ENCODE results near the gene PRUNE2.

Gene PRUNE2

GRCh38 chr9:76927540-76928240 is 21.8 kb upstream of the PRUNE2 start:
- TF ChIP-seq CTCF (IDR thresholded peaks at IDR 0.05; ENCODE audit: low read depth, low read length) = no peak
- DNase-seq (ENCODE audit: low read depth in 2 of 2) = peak; percentile 20 to 71
- no peak overlapping the region for H3K4me3 ChIP-seq (replicated peaks in 1 of 2; ENCODE audit: low read depth in 2 of 2, low read length in 2 of 2)

DNA sequence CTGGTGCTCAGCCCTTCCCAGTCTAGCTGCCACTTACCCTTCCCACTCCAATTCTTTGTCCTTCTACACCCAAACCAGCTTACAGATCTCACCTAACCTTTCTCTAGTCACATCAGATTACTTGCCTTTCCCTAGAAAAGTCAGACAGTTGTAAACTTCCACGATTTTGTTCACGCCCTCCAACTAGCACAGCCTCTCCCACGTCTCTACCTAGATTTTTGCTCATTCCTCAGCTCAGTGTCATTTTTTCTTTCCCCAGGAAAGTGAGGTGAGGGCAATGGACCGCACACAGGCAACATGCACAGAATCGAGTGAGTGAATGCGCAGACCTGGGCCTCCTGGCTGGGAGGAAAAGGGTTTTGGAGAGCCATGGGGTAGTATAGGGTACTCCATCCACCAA is 20.9 kb upstream of the PRUNE2 start:
- no peak overlapping the region for H3K4me3 ChIP-seq (replicated peaks in 1 of 2; ENCODE audit: low read depth in 2 of 2, low read length in 2 of 2)
- DNase-seq (ENCODE audit: low read depth in 2 of 2) = no peak
- TF ChIP-seq CTCF (IDR thresholded peaks at IDR 0.05; ENCODE audit: low read depth, low read length) = no peak

GRCh38 chr9:76926324-76926741 is 20.4 kb upstream of the PRUNE2 start:
- DNase-seq (ENCODE audit: low read depth in 2 of 2) = peak; percentile 80 to 99
- H3K4me3 ChIP-seq (replicated peaks in 1 of 2; ENCODE audit: low read depth in 2 of 2, low read length in 2 of 2) = no peak overlapping the region
- no peak for TF ChIP-seq CTCF (IDR thresholded peaks at IDR 0.05; ENCODE audit: low read depth, low read length)

DNA sequence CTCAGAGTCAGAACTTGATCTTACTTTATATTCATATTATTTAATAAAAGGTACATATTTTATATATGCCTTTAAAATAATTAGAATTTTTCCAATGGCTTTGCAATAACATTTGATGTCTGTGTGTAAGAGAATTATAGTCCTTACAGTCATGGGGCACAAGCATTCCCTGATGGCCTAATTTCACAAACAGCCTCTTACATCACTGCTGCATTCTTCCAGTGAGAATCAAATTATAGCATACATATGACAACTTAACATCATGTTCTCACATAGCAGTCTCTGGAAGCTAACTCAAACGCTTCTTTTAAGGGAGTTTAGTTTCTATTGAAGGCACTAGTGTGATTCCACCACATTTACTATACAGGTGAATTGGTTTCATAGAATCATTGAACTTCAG is 15.3 kb upstream of the PRUNE2 start:
- DNase-seq (ENCODE audit: low read depth in 2 of 2) = peak; percentile 6 to 57

DNA sequence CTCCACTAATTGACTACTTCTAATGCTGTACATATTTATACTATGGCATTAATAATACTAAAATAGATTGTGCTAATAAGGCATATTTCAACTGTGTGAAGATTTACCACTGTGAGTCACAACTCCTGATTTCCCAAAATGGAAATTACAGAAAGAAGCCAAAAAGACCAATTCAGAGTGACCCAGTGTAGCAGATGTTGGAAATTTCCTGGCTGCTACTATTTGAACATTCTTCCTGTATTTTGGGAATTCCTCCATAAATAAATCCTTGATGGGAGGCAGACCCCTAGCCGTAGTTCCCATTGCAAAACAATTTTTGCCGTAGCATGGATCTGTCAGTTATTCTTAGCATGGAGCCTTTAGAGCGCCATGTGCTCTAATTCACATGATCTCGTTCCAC is 11.4 kb upstream of the PRUNE2 start:
- no peak for TF ChIP-seq CTCF (IDR thresholded peaks at IDR 0.05; ENCODE audit: low read depth, low read length)
- no peak overlapping the region for H3K4me3 ChIP-seq (replicated peaks in 1 of 2; ENCODE audit: low read depth in 2 of 2, low read length in 2 of 2)
- DNase-seq (ENCODE audit: low read depth in 2 of 2) = no peak

More for the DNA sequence above, 15.3 kb upstream of the PRUNE2 start:
- TF ChIP-seq CTCF (IDR thresholded peaks at IDR 0.05; ENCODE audit: low read depth, low read length) = no peak
- H3K4me3 ChIP-seq (replicated peaks in 1 of 2; ENCODE audit: low read depth in 2 of 2, low read length in 2 of 2) = no peak overlapping the region

GRCh38 chr9:76916231-76916630 is 10.3 kb upstream of the PRUNE2 start:
- DNase-seq (ENCODE audit: low read depth in 2 of 2) = no peak
- H3K4me3 ChIP-seq (replicated peaks in 1 of 2; ENCODE audit: low read depth in 2 of 2, low read length in 2 of 2) = no peak overlapping the region
- TF ChIP-seq CTCF (IDR thresholded peaks at IDR 0.05; ENCODE audit: low read depth, low read length) = no peak

GRCh38 chr9:76913467-76913866 is 7.6 kb upstream of the PRUNE2 start:
- no peak for DNase-seq (ENCODE audit: low read depth in 2 of 2)
- no peak overlapping the region for H3K4me3 ChIP-seq (replicated peaks in 1 of 2; ENCODE audit: low read depth in 2 of 2, low read length in 2 of 2)
- TF ChIP-seq CTCF (IDR thresholded peaks at IDR 0.05; ENCODE audit: low read depth, low read length) = no peak

Data from cardiac fibroblast (primary cell).